Fibroblast of skin of left quadriceps (primary cell): ENCODE measurements around the gene PNCK.

ENCODE experiments used
- DNase-seq, 2 experiments: peaks; one replicate each; pipeline ENCODE4 v3.0.0-alpha.2; 2013; ENCODE audit warnings: low read depth in 2 of 2

The PNCK gene

DNA sequence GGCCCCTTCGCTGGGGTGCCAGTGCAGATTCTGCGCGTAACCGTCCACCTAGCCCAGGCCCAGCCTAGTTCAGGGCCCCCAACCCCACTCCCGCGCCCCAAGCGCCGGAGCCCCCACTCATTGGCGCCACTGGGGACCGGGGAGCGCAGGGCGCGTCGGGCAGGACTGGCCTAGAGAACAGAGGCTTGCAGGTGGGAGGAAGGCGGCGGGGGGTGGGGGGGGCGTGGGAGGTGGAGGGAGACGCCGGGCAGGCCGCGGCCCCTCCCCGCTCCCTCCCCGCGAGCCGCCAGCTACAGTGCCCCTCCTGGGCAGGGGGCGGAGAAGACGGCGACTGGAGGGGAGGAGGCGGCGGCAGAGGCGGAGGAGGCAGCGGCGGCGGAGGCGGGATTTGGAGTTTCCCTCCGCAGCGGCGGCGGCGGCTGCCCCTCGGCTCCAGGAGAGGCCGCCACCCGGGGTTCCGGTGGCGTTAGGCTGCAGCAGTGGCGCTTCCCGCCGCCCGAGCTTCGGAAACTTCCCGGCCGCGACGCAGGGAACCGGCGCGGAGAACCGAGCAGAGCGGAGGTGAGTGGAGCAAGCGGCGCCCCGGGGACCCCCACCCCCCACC is 31.5 kb downstream of the PNCK start:
- no peak for DNase-seq

GRCh38 chrX:153641627-153642026 is 32.0 kb downstream of the PNCK start:
- no peak for DNase-seq

GRCh38 chrX:153640736-153641575 is 32.7 kb downstream of the PNCK start:
- no peak for DNase-seq

DNA sequence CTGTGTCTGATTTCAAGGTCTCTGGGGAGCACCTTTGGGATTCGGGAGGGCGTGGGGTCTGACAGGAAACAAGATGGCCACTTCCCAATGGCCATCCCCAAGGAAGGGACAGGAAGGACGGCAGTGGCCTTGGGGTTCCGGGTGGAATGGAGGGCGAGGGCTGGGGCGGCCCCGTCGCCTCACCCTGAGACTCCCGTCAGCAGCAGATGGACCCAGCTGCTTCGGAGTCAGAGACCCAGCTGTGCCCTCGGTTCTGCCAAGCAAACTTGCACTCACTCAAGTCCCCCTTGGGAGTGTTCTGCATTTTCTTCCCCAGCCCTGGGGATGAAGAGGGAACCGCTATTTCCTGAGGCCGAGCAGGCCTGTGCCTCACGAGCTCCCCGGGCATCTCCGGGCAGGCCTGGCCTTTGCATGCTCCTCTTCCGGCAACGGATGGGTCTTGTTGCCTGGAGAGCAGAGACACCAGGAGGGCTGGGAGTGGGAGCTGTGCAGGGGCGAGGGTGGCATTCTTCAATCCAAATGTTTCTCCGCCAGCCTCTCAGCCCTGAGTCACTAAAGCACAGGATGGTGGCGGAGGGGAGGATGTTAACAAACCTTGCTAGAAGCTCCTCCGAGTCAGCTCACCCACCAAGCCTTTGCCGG is 33.4 kb downstream of the PNCK start:
- DNase-seq, result no peak

GRCh38 chrX:153639177-153640044 is 34.2 kb downstream of the PNCK start:
- no peak for DNase-seq

DNA sequence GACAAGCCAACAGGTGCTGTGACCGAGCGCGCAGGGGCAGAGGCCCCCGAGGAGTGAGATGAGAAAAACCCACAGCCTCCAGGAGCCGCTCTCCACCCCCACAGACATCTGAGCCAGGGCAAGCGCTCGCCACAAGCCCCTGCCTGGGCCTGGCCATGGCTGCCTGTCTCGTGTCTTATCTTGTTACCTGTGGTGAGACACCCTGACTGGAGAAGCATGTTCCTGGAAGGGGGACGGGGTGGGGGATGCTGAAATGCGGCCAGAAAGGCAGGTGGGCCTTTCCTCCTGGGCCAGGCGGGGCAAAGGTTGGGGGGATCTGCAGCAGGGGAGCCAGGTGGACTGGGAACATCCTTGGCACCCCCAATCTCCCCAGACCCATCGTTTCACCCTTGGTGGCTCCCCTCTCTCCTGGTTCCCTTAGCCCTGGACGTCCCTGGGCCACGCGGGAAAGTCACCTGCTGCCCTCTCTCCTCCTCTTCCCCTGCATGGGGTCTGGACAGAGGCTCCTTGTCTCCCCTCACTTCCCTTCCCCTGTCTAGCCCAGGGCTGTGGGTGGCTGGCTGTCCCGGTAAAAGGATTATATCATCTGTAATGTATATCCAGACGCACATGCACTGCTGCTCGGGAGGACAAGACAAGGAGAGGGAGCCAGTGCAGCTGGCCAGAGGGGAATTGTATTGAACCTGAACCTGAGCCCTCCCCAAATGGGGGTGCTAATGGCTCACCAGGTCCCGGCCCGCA is 35.0 kb downstream of the PNCK start:
- no peak for DNase-seq

- no peak for DNase-seq
Measured at GRCh38 chrX:153638041-153638371, 35.6 kb downstream of the PNCK start.

DNA sequence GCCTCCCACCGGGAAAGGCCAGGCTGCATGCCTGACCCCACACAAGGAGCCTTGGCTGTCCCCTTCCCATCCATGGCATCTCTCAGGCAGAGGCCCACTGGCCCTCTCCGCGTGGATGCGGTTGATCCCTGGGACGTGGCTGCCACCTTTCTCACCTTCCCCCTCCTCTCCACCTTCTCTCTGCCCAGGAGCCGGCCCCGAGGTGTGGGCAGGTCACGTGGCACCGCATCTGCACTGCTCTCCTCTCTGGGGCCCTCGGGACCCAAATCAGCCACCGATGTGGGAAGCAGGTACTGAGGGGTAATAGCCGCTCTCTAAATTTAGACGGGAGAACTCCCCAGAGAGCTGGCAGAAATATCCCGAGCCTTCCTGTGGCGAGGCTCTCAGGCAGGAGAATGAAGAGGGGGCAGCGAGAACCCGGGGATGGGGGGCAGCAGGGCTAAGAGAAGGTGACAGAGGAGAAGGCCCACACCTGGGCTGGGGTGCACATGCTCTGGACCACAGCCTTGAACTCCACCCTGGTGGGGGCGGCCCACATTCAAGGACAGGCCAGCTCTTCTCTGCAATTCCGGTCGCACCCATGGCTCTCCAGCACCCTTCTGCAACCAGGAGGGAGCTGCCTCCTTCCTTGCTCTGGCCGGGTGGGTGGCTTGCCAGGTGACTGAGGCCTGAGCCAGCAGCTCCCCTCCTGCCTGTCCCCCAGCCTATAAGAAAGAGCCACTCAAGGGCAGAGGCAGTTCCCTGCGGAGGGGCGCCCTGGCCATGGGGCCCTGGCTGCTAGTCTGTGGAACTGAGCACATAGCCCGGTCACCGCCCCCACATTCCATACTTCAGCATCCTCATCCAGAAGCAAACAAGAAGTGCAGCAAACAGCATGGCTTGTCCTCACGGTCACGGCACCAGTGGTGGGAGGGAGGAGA is 36.2 kb downstream of the PNCK start:
- DNase-seq, result no peak

GRCh38 chrX:153636716-153637115 is 36.9 kb downstream of the PNCK start:
- DNase-seq, result no peak

- no peak for DNase-seq
Measured at GRCh38 chrX:153635788-153636668, 37.6 kb downstream of the PNCK start.

- no peak for DNase-seq
Measured at GRCh38 chrX:153635388-153635787, 38.2 kb downstream of the PNCK start.

DNA sequence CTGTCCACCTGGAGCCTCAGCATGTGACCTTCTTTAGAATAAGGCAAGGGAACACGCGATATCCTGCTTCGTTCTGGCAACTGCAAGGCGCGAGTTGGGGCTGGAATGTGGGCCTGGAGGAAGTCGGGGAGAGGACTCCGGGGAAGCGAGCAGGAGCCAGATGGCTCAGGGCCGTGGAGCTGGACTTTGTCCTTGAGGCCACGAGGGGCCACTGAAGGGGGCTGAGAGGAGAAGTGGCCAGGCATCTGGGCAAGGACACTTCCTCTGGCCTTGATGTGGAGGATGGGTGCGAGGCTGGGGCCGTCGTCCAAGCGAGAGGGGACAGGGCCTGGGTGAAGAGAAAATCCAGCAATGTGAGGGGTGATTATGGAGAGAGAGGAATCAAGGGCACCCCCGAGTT is 38.8 kb downstream of the PNCK start:
- no peak for DNase-seq

- DNase-seq, result no peak
Measured at GRCh38 chrX:153634236-153634635, 39.4 kb downstream of the PNCK start.

GRCh38 chrX:153633607-153634180 is 39.9 kb downstream of the PNCK start:
- DNase-seq, result no peak

- no peak for DNase-seq
Measured at GRCh38 chrX:153633048-153633447, 40.6 kb downstream of the PNCK start.

- DNase-seq, result no peak
Measured at GRCh38 chrX:153632595-153632946, 41.0 kb downstream of the PNCK start.

- no peak for DNase-seq
Measured at GRCh38 chrX:153631907-153632594, 41.6 kb downstream of the PNCK start.

DNA sequence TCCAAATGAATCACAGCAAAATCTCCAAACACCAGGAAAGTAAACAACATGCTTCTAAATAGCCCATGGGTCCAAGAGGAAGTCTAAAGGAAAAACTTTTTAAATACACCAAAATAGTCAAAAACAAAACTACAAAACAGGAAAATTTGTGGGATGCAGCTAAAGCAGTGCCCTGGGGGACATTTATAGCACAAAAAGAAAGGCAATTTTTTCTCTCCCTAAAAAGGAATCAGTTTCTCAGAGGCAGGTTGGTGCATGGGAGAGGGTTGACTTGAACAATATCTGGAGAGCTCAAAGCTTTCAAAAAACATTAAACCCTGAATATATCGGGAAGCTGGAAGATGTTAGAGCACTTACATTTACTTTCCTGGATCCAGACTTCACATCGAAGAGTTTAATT is 42.3 kb downstream of the PNCK start:
- DNase-seq, result no peak
